Measurements from ENCODE around the gene THOC6. TPM values are rescaled to one million over a fixed set of nuclear protein-coding genes. Genes with fewer than 3 reads are reported as not detected.

THOC6 gene
- total and polyA plus RNA-seq, 9 of the 15 experiments (the other 6 are each of a cell fraction or from before 2014, with no cell fraction given): 2.5 to 65.4 (median 42.3) TPM

GRCh38 chr16:3017794-3018506, 5.9 kb upstream of the THOC6 start, which contains the start of gene CLDN6 (continued):
- no peak for TF ChIP-seq SREBF2 (CRISPR knock-in tag; IDR thresholded peaks at IDR 0.05)
- no peak for TF ChIP-seq ARID1B (IDR thresholded peaks at IDR 0.05)
- no peak for TF ChIP-seq RERE (CRISPR knock-in tag; IDR thresholded peaks at IDR 0.05; ENCODE audit: borderline replicate concordance)
- TF ChIP-seq ZBTB26 (CRISPR knock-in tag; IDR thresholded peaks at IDR 0.05): no peak
- no peak for TF ChIP-seq MITF (IDR thresholded peaks at IDR 0.05)
- TF ChIP-seq ATF6 (CRISPR knock-in tag; IDR thresholded peaks at IDR 0.05): no peak
- no peak for TF ChIP-seq ZNF668 (CRISPR knock-in tag; IDR thresholded peaks at IDR 0.05)
- TF ChIP-seq CC2D1A (IDR thresholded peaks at IDR 0.05): peak; percentile 17; the same call in 1 of the 2 replicates
- TF ChIP-seq GABPB2 (CRISPR knock-in tag; conservative IDR thresholded peaks at IDR 0.05): no peak
- TF ChIP-seq HNRNPLL (IDR thresholded peaks at IDR 0.05; ENCODE audit: low read depth, low read length, poor library complexity, severe bottlenecking): no peak
- no peak for TF ChIP-seq TRIM25 (IDR thresholded peaks at IDR 0.05; ENCODE audit: borderline replicate concordance)
- no peak for TF ChIP-seq NONO (IDR thresholded peaks at IDR 0.05; ENCODE audit: low read depth in 2 of 2, low read length in 1 of 2)

Measured in K562 (cell line).